ENCODE measurements around the gene XIST.

Gene XIST

GRCh38 chrX:73834219-73834618 is 18.3 kb downstream of the XIST start:
- TF ChIP-seq REST (IDR thresholded peaks at IDR 0.05; ENCODE audit: insufficient replicate concordance, low read depth) (no peak), GABPA (IDR thresholded peaks at IDR 0.05; ENCODE audit: low read depth) (no peak), POLR2AphosphoS5 (IDR thresholded peaks at IDR 0.05; ENCODE audit: low read depth) (no peak), SPI1 (IDR thresholded peaks at IDR 0.05; ENCODE audit: borderline replicate concordance, low read depth) (no peak)
- TF ChIP-seq, protein P1, sequence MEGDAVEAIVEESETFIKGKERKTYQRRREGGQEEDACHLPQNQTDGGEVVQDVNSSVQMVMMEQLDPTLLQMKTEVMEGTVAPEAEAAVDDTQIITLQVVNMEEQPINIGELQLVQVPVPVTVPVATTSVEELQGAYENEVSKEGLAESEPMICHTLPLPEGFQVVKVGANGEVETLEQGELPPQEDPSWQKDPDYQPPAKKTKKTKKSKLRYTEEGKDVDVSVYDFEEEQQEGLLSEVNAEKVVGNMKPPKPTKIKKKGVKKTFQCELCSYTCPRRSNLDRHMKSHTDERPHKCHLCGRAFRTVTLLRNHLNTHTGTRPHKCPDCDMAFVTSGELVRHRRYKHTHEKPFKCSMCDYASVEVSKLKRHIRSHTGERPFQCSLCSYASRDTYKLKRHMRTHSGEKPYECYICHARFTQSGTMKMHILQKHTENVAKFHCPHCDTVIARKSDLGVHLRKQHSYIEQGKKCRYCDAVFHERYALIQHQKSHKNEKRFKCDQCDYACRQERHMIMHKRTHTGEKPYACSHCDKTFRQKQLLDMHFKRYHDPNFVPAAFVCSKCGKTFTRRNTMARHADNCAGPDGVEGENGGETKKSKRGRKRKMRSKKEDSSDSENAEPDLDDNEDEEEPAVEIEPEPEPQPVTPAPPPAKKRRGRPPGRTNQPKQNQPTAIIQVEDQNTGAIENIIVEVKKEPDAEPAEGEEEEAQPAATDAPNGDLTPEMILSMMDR (IDR thresholded peaks at IDR 0.05; ENCODE audit: insufficient read depth, low read length) = no peak
- H3K4me3 ChIP-seq (replicated peaks; ENCODE audit: insufficient read depth, low read length) = no peak overlapping the region
- no peaks in the 10 kb centered on the region for H3K27me3 ChIP-seq (ENCODE audit: insufficient read depth, poor library complexity, severe bottlenecking)
- no peak for DNase-seq (ENCODE audit: low read depth in 1 of 2, low spot score in 1 of 2)
- H3K27ac ChIP-seq (replicated peaks) = no peak overlapping the region

DNA sequence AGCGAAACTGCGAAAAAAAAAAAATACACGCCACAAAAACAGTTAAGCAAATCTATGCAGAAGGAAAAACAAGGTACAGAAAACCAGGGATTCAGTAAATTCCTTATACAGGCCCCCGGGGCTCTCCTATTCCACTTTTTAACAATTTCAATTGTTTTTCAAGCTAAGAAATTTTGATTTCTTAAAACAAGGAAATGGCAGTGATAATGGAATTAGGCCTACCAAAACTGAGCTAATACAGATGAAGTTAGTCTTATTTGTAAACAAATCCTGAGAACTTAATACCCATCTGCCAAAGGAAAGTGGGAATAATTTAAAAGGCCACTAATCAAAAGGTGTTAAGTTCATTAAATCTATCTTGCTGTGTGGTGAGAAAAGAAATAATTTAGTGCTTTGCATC is 20.2 kb downstream of the XIST start:
- no peak for DNase-seq (ENCODE audit: low read depth in 1 of 2, low spot score in 1 of 2)
- Histone ChIP-seq H3K27me3 (ENCODE audit: insufficient read depth, poor library complexity, severe bottlenecking) (no peaks in the 10 kb centered on the region), H3K4me3 (replicated peaks; ENCODE audit: insufficient read depth, low read length) (no peak overlapping the region), H3K27ac (replicated peaks) (no peak overlapping the region)
- no peak for TF ChIP-seq SPI1 (IDR thresholded peaks at IDR 0.05; ENCODE audit: borderline replicate concordance, low read depth)
- no peak for TF ChIP-seq GABPA (IDR thresholded peaks at IDR 0.05; ENCODE audit: low read depth)
- no peak for TF ChIP-seq POLR2AphosphoS5 (IDR thresholded peaks at IDR 0.05; ENCODE audit: low read depth)
- TF ChIP-seq, protein P1 (IDR thresholded peaks at IDR 0.05; ENCODE audit: insufficient read depth, low read length) = no peak
- no peak for TF ChIP-seq REST (IDR thresholded peaks at IDR 0.05; ENCODE audit: insufficient replicate concordance, low read depth)

DNA sequence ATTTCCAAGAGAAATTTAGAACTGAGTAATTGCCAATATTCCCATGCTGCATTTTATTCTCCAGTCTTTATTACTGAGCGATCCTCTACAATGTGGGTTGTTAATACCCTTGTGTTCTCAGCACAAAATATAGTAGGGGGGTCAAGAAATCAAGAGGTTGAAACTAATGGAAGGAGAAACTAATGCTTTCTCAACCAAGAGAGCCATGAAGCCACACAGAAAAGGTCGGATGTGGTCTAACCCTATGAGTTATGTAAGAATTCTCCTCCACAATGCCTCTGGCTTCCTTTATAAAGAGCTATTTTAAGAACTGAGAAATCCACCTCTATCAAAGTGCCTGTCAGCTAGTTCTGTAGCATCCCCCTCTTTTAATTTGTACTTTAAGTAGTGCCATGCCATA is 21.0 kb downstream of the XIST start:
- no peak for TF ChIP-seq SPI1 (IDR thresholded peaks at IDR 0.05; ENCODE audit: borderline replicate concordance, low read depth)
- TF ChIP-seq, protein P1 (IDR thresholded peaks at IDR 0.05; ENCODE audit: insufficient read depth, low read length) = no peak
- no peak for TF ChIP-seq REST (IDR thresholded peaks at IDR 0.05; ENCODE audit: insufficient replicate concordance, low read depth)
- no peak overlapping the region for H3K4me3 ChIP-seq (replicated peaks; ENCODE audit: insufficient read depth, low read length)
- DNase-seq (ENCODE audit: low read depth in 1 of 2, low spot score in 1 of 2) = peak in 1 of 2 experiments; percentile 39

More for the DNA sequence above, 21.0 kb downstream of the XIST start:
- no peak overlapping the region for H3K27ac ChIP-seq (replicated peaks)
- no peaks in the 10 kb centered on the region for H3K27me3 ChIP-seq (ENCODE audit: insufficient read depth, poor library complexity, severe bottlenecking)

Data from HL-60 (cell line).